Measurements from ENCODE around the gene PCCB. TPM values are rescaled to one million over a fixed set of nuclear protein-coding genes. Genes with fewer than 3 reads are reported as not detected.

PCCB gene
- total RNA-seq, 2 donors from 2014 or later, result 43.2 to 112 TPM

DNA sequence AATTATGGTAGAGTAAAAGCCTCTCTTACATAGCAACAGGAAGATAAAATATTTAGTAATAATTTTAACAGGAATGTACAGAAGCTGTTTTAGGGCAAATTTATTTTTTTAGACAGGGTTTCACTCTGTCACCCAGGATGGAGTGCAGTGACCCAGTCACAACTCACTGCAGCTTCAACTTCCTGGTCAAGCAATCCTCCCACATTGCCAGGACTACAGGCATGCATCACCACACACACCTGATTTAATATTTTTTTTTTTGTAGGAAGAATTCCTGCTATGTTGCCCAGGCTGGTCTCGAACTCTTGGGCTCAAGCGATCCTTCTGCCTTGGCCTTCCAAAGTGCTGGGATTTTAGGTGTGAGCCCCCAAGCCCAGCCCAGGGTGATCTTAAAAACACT, 61.1 kb downstream of the PCCB start:
- no peaks in the 10 kb centered on the region for H3K4me1 ChIP-seq
- no peak for DNase-seq (ENCODE audit: low spot score)
- no peaks in the 10 kb centered on the region for H3K36me3 ChIP-seq
- H3K27me3 ChIP-seq, result no peaks in the 10 kb centered on the region
- H3K9me3 ChIP-seq, result peaks cover 0 to 10% of the 10 kb centered on the region in 2 donors
- TF ChIP-seq, protein P1, sequence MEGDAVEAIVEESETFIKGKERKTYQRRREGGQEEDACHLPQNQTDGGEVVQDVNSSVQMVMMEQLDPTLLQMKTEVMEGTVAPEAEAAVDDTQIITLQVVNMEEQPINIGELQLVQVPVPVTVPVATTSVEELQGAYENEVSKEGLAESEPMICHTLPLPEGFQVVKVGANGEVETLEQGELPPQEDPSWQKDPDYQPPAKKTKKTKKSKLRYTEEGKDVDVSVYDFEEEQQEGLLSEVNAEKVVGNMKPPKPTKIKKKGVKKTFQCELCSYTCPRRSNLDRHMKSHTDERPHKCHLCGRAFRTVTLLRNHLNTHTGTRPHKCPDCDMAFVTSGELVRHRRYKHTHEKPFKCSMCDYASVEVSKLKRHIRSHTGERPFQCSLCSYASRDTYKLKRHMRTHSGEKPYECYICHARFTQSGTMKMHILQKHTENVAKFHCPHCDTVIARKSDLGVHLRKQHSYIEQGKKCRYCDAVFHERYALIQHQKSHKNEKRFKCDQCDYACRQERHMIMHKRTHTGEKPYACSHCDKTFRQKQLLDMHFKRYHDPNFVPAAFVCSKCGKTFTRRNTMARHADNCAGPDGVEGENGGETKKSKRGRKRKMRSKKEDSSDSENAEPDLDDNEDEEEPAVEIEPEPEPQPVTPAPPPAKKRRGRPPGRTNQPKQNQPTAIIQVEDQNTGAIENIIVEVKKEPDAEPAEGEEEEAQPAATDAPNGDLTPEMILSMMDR (IDR thresholded peaks at IDR 0.05), result no peak
- no peak overlapping the region for H3K4me3 ChIP-seq
- H3K27ac ChIP-seq, result no peak overlapping the region

- H3K9me3 ChIP-seq, result peaks cover 0 to 3% of the 10 kb centered on the region in 2 donors
- DNase-seq (ENCODE audit: low spot score), result no peak
- no peak overlapping the region for H3K4me3 ChIP-seq
- TF ChIP-seq, protein P1 (IDR thresholded peaks at IDR 0.05), result no peak
- H3K27ac ChIP-seq, result no peak overlapping the region
- H3K4me1 ChIP-seq, result no peaks in the 10 kb centered on the region
- no peaks in the 10 kb centered on the region for H3K27me3 ChIP-seq
- no peaks in the 10 kb centered on the region for H3K36me3 ChIP-seq
Observed at GRCh38 chr3:136311968-136312367, 61.8 kb downstream of the PCCB start.

- Histone ChIP-seq H3K9me3 (peaks cover 0 to 27% of the 10 kb centered on the region in 2 donors), H3K27me3 (no peaks in the 10 kb centered on the region), H3K27ac (no peak overlapping the region), H3K36me3 (peaks cover 41% of the 10 kb centered on the region), H3K4me3 (no peak overlapping the region), H3K4me1 (no peaks in the 10 kb centered on the region)
- TF ChIP-seq, protein P1 (IDR thresholded peaks at IDR 0.05), result no peak
- DNase-seq (ENCODE audit: low spot score), result no peak
Observed at GRCh38 chr3:136326316-136326715, 76.2 kb downstream of the PCCB start.

DNA sequence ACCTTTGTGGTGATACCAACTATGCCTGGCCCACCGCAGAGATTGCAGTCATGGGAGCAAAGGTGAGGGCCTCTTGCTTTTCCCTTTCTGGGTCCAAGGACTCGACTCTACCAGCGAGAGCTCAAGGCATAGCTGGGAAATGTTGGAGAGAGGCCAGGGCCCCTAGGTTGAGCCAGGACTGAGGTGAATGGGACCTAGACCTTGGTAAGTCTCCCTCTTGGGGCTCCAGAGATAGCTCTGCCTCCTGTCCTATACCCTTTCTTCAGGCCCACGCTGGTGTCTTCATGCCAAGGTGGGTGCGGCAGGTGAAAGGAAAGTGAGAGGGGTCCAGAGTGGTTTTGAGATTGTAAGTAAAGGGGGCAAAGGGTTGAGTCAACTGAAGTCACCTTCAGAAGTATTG, 77.5 kb downstream of the PCCB start:
- no peak for DNase-seq (ENCODE audit: low spot score)
- TF ChIP-seq, protein P1 (IDR thresholded peaks at IDR 0.05), result no peak
- Histone ChIP-seq H3K4me1 (no peaks in the 10 kb centered on the region), H3K27ac (no peak overlapping the region), H3K9me3 (peaks cover 0 to 13% of the 10 kb centered on the region in 2 donors), H3K36me3 (peaks cover 41% of the 10 kb centered on the region), H3K27me3 (no peaks in the 10 kb centered on the region), H3K4me3 (no peak overlapping the region)

DNA sequence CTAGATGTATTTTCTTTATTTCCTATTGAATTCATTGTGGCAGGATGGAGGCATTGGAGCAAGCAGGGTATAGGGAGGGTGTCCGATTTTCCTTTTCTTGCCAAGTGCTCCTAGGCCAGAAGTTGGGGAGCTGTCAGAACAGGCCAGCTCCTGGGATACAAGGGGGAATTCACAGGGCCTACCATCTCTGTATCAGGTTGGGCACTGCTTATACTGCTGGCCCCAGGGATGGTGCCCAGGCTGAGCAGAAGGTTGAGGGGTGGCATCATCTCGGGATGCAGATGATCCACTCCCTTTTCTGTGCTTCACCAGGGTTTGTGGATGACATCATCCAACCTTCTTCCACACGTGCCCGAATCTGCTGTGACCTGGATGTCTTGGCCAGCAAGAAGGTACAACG, 79.5 kb downstream of the PCCB start:
- Histone ChIP-seq H3K4me3 (no peak overlapping the region), H3K27me3 (no peaks in the 10 kb centered on the region), H3K9me3 (no peaks in the 10 kb centered on the region), H3K4me1 (no peaks in the 10 kb centered on the region), H3K36me3 (peaks cover 51% of the 10 kb centered on the region), H3K27ac (no peak overlapping the region)
- TF ChIP-seq, protein P1 (IDR thresholded peaks at IDR 0.05), result no peak
- DNase-seq (ENCODE audit: low spot score), result no peak

DNA sequence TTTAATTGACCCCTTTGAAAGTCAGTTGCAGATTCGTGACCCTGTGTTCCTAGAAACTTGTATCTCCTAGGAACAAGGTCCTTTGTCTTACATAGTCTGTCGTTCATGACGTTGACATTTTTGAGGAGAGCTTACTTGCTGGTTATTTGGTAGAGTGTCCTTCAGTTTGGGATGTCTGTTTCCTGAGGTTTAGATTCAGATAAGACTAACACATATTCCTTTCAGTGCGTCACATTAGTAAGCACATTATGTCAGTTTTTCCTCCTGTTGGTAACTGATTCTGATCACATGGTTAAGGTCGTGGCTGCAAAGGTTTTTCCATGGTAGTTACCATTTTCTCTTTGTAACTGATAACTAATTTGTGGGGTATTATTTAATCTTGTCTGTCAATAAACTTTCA, 80.8 kb downstream of the PCCB start:
- no peak for DNase-seq (ENCODE audit: low spot score)
- Histone ChIP-seq H3K4me1 (no peaks in the 10 kb centered on the region), H3K9me3 (no peaks in the 10 kb centered on the region), H3K36me3 (peaks cover 59% of the 10 kb centered on the region), H3K27me3 (no peaks in the 10 kb centered on the region), H3K4me3 (no peak overlapping the region), H3K27ac (no peak overlapping the region)
- TF ChIP-seq, protein P1 (IDR thresholded peaks at IDR 0.05), result no peak

All from right atrium auricular region (tissue), 2 donors.